GM23248 (cell line): ENCODE results near the gene C11orf68. TPM values are rescaled to one million over a fixed set of nuclear protein-coding genes. Genes with fewer than 3 reads are reported as not detected.

ENCODE experiments used
- DNase-seq: peaks from one replicate; pipeline ENCODE4 v3.0.0-alpha.2; 2015
- H2AFZ ChIP-seq: fragments of 200-600 bp; sonication (generic); 2 replicates; pipeline ENCODE4 v1.6.1; 2016; ENCODE audit warnings: antibody characterized with exemption
- H3F3A ChIP-seq: fragments of 200-600 bp; sonication (generic); 2 replicates; pipeline ENCODE4 v1.6.1; 2016; ENCODE audit warnings: mild to moderate bottlenecking, antibody characterized with exemption, mixed run types; ENCODE audit not compliant: insufficient read depth
- H3K27ac ChIP-seq: fragments of 200-600 bp; sonication (generic); 2 replicates; pipeline ENCODE4 v1.5.1; 2016; ENCODE audit warnings: mild to moderate bottlenecking
- H3K27me3 ChIP-seq: fragments of 200-600 bp; sonication (generic); replicated peaks from 2 replicates; pipeline ENCODE4 v1.6.1; 2016; ENCODE audit warnings: mild to moderate bottlenecking; ENCODE audit not compliant: insufficient read depth
- H3K36me3 ChIP-seq: fragments of 200-600 bp; sonication (generic); 2 replicates; pipeline ENCODE4 v1.6.1; 2016; ENCODE audit warnings: low read depth, mild to moderate bottlenecking
- H3K4me1 ChIP-seq: fragments of 200-600 bp; sonication (generic); 2 replicates; pipeline ENCODE4 v1.6.1; 2016; ENCODE audit warnings: mild to moderate bottlenecking; ENCODE audit not compliant: insufficient read depth
- H3K4me2 ChIP-seq: fragments of 200-600 bp; sonication (generic); one replicate; pipeline ENCODE4 v1.6.1; 2016; ENCODE audit warnings: mild to moderate bottlenecking; ENCODE audit not compliant: unreplicated experiment
- H3K4me3 ChIP-seq: fragments of 200-600 bp; sonication (generic); 2 replicates; pipeline ENCODE4 v1.5.1; 2016; ENCODE audit warnings: mild to moderate bottlenecking
- H3K79me2 ChIP-seq: fragments of 200-600 bp; sonication (generic); 2 replicates; pipeline ENCODE4 v1.6.1; 2016; ENCODE audit warnings: mild to moderate bottlenecking; ENCODE audit not compliant: insufficient read depth
- H3K9ac ChIP-seq: fragments of 200-600 bp; sonication (generic); 2 replicates; pipeline ENCODE4 v1.6.1; 2016; ENCODE audit warnings: mild to moderate bottlenecking
- H3K9me2 ChIP-seq: fragments of 200-600 bp; sonication (generic); 2 replicates; pipeline ENCODE4 v1.6.1; 2016; ENCODE audit warnings: mixed run types, mild to moderate bottlenecking, moderate library complexity; ENCODE audit not compliant: insufficient read depth
- H3K9me3 ChIP-seq: fragments of 200-600 bp; sonication (generic); one replicate; pipeline ENCODE4 v1.6.1; 2017; ENCODE audit warnings: low read depth
- H4K20me1 ChIP-seq: fragments of 200-600 bp; sonication (generic); 2 replicates; pipeline ENCODE4 v1.6.0; 2016; ENCODE audit not compliant: insufficient read depth
- EZH2 ChIP-seq: fragments of 200-600 bp; sonication (generic); IDR thresholded peaks from 2 replicates; pipeline ENCODE4 v1.6.1; 2018; ENCODE audit warnings: antibody characterized with exemption, mild to moderate bottlenecking; ENCODE audit not compliant: insufficient read depth, poor library complexity, severe bottlenecking
- EZH2phosphoT487 ChIP-seq: fragments of 200-600 bp; sonication (generic); IDR thresholded peaks from 2 replicates; pipeline ENCODE4 v1.6.1; 2018; ENCODE audit warnings: antibody characterized with exemption, moderate library complexity, mild to moderate bottlenecking, low read depth; ENCODE audit not compliant: insufficient read depth
- WGBS, 2 experiments: methylation state at CpG; one replicate each; pipeline ENCODE4 v1.1.6; 2015 to 2017; ENCODE audit warnings: low lambda C conversion rate in 2 of 2, low coverage in 1 of 2; ENCODE audit errors: missing lambda C conversion rate in 2 of 2; 5-methylcytosine and 5-hydroxymethylcytosine counted together
- in situ Hi-C: fragments of 300-500 bp; cut with MboI; formaldehyde crosslinking; loops from 2 replicates; pipeline ENCODE4 v1.15.0; 2020
- polyA plus RNA-seq: library from polyadenylated mRNA; unstranded; fragments of >200 nt; fragmentation: Nextera tagmentation; extraction: Ambion mirVana; gene quantifications from 2 replicates; pipeline ENCODE4 v1.2.1, GENCODE V29; 2016
- total RNA-seq: library from RNA; depleted of rRNA; stranded (reverse); fragments of >200 nt; shearing (Covaris generic); gene quantifications from 2 replicates; pipeline ENCODE4 v1.2.3, GENCODE V29; 2014; rRNA removed

C11orf68 gene
- total and polyA plus RNA-seq, 2 experiments from 2014 or later = 50.5 to 91.5 TPM

DNA sequence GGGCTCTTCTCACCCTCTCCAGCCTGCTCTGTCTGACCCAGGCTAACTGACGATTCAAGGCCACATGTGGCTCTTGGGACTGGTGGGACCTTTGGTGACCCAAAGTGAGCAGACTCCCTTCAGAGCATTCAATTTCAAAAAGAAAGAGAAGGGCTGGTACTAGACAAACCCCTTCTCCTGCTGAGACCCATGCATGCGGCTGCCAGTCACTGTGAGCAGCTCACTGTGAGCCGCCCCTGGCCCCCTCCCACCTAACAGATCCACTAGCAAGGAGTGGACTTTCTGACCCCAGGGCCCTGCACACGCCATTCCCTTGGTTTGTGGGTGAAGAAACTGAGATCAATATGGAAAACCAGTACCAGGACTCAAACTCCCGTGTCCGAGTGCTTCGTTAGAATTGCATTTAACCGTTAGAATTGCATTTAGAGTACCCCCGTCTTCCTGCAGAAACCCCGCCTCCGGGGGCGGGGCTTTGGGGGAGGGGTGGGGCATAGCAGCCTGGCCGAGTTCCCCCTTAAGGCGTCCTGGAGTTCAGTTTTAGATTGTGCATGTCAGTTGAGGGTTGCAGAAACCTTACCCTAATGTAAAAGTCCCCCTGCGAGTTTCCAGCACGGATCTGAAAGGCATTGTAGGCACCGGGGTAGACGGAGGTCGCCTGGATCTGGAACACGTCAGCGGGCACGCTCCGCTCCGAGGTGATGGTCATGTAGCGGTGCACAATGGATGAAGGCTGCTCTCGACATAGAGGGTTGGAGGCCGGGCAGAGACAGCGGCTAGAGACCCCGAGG is 51.4 kb downstream of the C11orf68 start:
- Histone ChIP-seq H3K27me3 (no peaks in the 10 kb centered on the region), H3K79me2 (peaks cover 55% of the 10 kb centered on the region), H3K27ac (0 out of 2 replicates have a peak overlapping the region, but pooled peaks have one; percentile 10), H3K9me2 (no peaks in the 10 kb centered on the region), H3K4me3 (no peak overlapping the region), H3K4me1 (peaks cover 16% of the 10 kb centered on the region), H3F3A (peaks cover 54% of the 10 kb centered on the region), H3K4me2 (no peak overlapping the region), H3K9ac (no peak overlapping the region), H3K36me3 (peaks cover 31% of the 10 kb centered on the region; the same call in 1 of the 2 replicates), H4K20me1 (no peaks in the 10 kb centered on the region), H2AFZ (no peak overlapping the region), H3K9me3 (no peaks in the 10 kb centered on the region)
- in situ Hi-C loops = no loop called here
- TF ChIP-seq EZH2phosphoT487 (no peak), EZH2 (no peak)
- no peak for DNase-seq
- WGBS, 2 experiments = 57 to 59% methylated on average over 27 to 29 of the region's 29 CpGs

Other genes starting within 250 kb of the C11orf68 start
- gene KAT5, start 206.8 kb downstream of the C11orf68 start, total RNA-seq = 36.6 and 47.4 TPM in 2 replicates
- gene KAT5, start 206.8 kb downstream of the C11orf68 start, polyA plus RNA-seq = 28.8 and 29.5 TPM in 2 replicates
- 45.7 and 56.1 TPM in 2 replicates for gene RNASEH2C, start 198.3 kb downstream of the C11orf68 start, total RNA-seq
- gene RNASEH2C, start 198.3 kb downstream of the C11orf68 start, polyA plus RNA-seq = 115 and 117 TPM in 2 replicates
- gene AP5B1, start 138.1 kb downstream of the C11orf68 start, total RNA-seq = 14.8 and 16.4 TPM in 2 replicates
- 4.4 and 4.9 TPM in 2 replicates for gene AP5B1, start 138.1 kb downstream of the C11orf68 start, polyA plus RNA-seq
- not detected in 2 replicates for gene OVOL1, start 132.0 kb downstream of the C11orf68 start, total RNA-seq
- gene OVOL1, start 132.0 kb downstream of the C11orf68 start, polyA plus RNA-seq = not detected in 2 replicates
- not detected in 2 replicates for gene SNX32, start 85.1 kb downstream of the C11orf68 start, total RNA-seq
- 0.51 and 0.98 TPM in 2 replicates for gene SNX32, start 85.1 kb downstream of the C11orf68 start, polyA plus RNA-seq
- 1,045 and 1,312 TPM in 2 replicates for gene CFL1, start 60.9 kb downstream of the C11orf68 start, total RNA-seq
- gene CFL1, start 60.9 kb downstream of the C11orf68 start, polyA plus RNA-seq = 2,650 and 2,758 TPM in 2 replicates
- gene MUS81, start 58.6 kb downstream of the C11orf68 start, total RNA-seq = 49.6 and 56.0 TPM in 2 replicates
- 39.4 and 42.0 TPM in 2 replicates for gene MUS81, start 58.6 kb downstream of the C11orf68 start, polyA plus RNA-seq
- gene EFEMP2, start 46.3 kb downstream of the C11orf68 start, total RNA-seq = 308 and 328 TPM in 2 replicates
- gene EFEMP2, start 46.3 kb downstream of the C11orf68 start, polyA plus RNA-seq = 520 and 545 TPM in 2 replicates
- gene CTSW, start 39.2 kb downstream of the C11orf68 start, total RNA-seq = 1.1 TPM in 1 of 2 replicates, not detected in the other
- gene CTSW, start 39.2 kb downstream of the C11orf68 start, polyA plus RNA-seq = 0.23 and 0.51 TPM in 2 replicates
- 201 and 220 TPM in 2 replicates for gene FIBP, start 30.6 kb downstream of the C11orf68 start, total RNA-seq
- 200 and 203 TPM in 2 replicates for gene FIBP, start 30.6 kb downstream of the C11orf68 start, polyA plus RNA-seq
- gene CCDC85B, start 28.4 kb downstream of the C11orf68 start, total RNA-seq = 95.1 and 143 TPM in 2 replicates
- gene CCDC85B, start 28.4 kb downstream of the C11orf68 start, polyA plus RNA-seq = 116 and 118 TPM in 2 replicates
- gene FOSL1, start 18.7 kb downstream of the C11orf68 start, total RNA-seq = 80.6 and 88.9 TPM in 2 replicates
- gene FOSL1, start 18.7 kb downstream of the C11orf68 start, polyA plus RNA-seq = 104 and 105 TPM in 2 replicates
- gene DRAP1, start 364 bp upstream of the C11orf68 start, total RNA-seq = 223 and 307 TPM in 2 replicates
- 517 and 533 TPM in 2 replicates for gene DRAP1, start 364 bp upstream of the C11orf68 start, polyA plus RNA-seq
- 0.13 TPM in 1 of 2 replicates, not detected in the other for gene TSGA10IP, start 26.4 kb upstream of the C11orf68 start, total RNA-seq
- gene TSGA10IP, start 26.4 kb upstream of the C11orf68 start, polyA plus RNA-seq = not detected in 2 replicates
- gene SART1, start 42.7 kb upstream of the C11orf68 start, total RNA-seq = 27.7 and 38.3 TPM in 2 replicates
- 43.4 and 48.6 TPM in 2 replicates for gene SART1, start 42.7 kb upstream of the C11orf68 start, polyA plus RNA-seq
- 21.2 and 22.8 TPM in 2 replicates for gene EIF1AD, start 83.1 kb upstream of the C11orf68 start, total RNA-seq
- 21.6 and 25.3 TPM in 2 replicates for gene EIF1AD, start 83.1 kb upstream of the C11orf68 start, polyA plus RNA-seq
- gene BANF1, start 83.4 kb upstream of the C11orf68 start, total RNA-seq = 24.9 and 31.6 TPM in 2 replicates
- 330 and 346 TPM in 2 replicates for gene BANF1, start 83.4 kb upstream of the C11orf68 start, polyA plus RNA-seq
- 15.3 and 21.9 TPM in 2 replicates for gene CST6, start 92.9 kb upstream of the C11orf68 start, total RNA-seq
- 35.1 and 35.3 TPM in 2 replicates for gene CST6, start 92.9 kb upstream of the C11orf68 start, polyA plus RNA-seq
- gene CATSPER1, start 107.4 kb upstream of the C11orf68 start, total RNA-seq = not detected in 2 replicates
- 1.1 and 1.7 TPM in 2 replicates for gene CATSPER1, start 107.4 kb upstream of the C11orf68 start, polyA plus RNA-seq
- gene GAL3ST3, start 130.1 kb upstream of the C11orf68 start, total RNA-seq = not detected in 2 replicates
- gene GAL3ST3, start 130.1 kb upstream of the C11orf68 start, polyA plus RNA-seq = not detected in 2 replicates
- gene SF3B2, start 133.3 kb upstream of the C11orf68 start, total RNA-seq = 95.7 and 117 TPM in 2 replicates
- gene SF3B2, start 133.3 kb upstream of the C11orf68 start, polyA plus RNA-seq = 146 and 152 TPM in 2 replicates
- gene PACS1, start 151.2 kb upstream of the C11orf68 start, total RNA-seq = 44.6 and 48.9 TPM in 2 replicates
- gene PACS1, start 151.2 kb upstream of the C11orf68 start, polyA plus RNA-seq = 33.2 and 36.0 TPM in 2 replicates